GM19467 (cell line): ENCODE data around the gene GADD45A.

Experiments used
- ATAC-seq: cut with Tn5 transposase; IDR thresholded peaks from one replicate; pipeline ENCODE4 v1.9.1; 2021; ENCODE audit warnings: mild to moderate bottlenecking, moderate library complexity; ENCODE audit not compliant: unreplicated experiment

GADD45A gene

DNA sequence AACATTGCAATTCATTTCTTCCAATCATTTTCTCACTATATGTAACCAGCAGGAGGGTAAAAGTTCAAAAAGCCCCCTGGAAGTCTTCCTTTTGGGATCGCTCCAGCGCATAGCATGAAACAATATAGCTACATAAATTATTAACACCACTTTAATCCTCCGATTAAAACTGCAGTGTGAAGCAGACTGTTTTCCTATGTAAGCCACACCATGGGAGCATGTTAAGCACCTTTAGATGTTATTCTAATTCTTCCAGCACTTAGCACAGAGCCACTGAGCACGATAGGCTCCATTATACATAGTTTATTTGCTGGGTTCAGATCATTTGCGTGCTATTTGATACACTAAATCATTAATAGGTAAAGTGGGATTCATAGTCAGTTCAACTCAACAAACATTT lies 18.4 kb upstream of the GADD45A start:
- no peak for ATAC-seq

DNA sequence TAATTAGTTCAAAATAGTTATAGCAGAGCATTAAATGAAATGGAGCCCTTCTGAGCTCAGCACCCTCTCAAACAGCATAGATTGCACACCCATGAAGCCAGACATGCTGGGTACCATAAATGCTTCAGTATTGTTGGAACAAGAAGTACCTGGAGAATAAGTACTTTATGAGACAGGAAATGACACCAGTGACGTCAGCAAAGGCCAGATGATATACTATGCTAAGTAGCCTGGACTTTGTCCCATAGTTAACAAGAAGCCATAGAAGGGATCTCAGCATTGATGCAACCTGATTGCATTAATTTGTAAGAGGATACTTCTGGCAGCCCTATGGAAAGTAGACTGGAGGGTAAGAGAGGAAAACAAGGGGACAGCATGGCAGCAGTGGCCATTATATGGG lies 16.3 kb upstream of the GADD45A start:
- no peak for ATAC-seq

DNA sequence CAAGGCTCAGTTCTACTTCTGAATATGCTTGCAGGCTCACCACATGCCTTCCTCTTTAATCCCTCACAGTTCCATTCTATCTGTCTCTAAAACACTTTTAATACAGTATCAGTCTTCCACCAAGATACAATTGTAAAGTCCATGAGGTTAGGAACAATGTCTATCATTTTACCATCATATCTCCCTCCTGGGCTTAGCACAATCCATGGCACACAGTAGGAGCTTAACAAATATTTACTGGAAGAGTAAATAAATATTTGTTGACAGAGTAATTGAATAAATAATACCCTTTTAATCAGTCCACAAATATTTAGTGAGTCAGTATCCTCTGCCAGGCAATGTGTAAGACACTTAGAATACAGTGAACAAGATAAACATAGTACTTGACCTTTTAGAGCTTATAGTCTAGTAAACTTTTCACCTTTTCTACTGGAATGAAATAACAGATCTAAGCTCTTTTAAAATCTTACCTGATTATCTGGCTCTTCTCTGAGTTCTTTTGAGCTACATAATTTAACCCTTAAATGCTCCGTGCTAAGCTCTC lies 12.7 kb upstream of the GADD45A start:
- no peak for ATAC-seq

DNA sequence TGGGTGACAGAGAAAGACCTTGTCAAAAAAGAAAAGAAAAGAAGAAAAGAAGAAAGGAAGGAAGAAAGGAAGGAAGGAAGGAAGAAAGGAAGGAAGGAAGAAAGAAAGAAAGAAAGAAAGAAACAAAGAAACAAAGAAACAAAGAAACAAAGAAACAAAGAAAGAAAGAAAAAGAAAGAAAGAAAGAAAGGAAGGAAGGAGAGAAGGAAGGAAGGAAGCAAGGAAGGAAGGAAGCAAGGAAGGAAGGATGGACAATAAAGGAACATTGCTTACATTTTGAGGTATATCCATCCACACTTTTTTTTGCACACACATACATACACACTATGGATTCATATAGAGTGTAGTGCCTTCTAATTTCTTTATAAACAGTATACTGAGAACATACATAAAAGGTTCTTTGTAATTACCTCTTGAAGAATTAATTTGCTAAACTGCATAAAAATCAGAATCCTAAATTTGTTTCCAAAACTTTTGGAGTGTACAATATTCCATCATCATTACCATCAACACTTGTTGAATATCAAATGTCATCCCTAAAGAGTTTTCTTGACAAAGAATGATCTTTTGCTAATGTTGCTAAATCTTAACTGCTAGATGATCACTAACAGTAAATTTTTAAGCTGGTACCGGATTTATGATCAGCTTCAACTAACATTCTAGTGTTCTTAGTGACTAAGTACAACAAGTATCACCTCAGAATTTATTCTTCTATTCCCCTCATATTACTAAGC lies 11.4 kb upstream of the GADD45A start:
- ATAC-seq, result no peak

DNA sequence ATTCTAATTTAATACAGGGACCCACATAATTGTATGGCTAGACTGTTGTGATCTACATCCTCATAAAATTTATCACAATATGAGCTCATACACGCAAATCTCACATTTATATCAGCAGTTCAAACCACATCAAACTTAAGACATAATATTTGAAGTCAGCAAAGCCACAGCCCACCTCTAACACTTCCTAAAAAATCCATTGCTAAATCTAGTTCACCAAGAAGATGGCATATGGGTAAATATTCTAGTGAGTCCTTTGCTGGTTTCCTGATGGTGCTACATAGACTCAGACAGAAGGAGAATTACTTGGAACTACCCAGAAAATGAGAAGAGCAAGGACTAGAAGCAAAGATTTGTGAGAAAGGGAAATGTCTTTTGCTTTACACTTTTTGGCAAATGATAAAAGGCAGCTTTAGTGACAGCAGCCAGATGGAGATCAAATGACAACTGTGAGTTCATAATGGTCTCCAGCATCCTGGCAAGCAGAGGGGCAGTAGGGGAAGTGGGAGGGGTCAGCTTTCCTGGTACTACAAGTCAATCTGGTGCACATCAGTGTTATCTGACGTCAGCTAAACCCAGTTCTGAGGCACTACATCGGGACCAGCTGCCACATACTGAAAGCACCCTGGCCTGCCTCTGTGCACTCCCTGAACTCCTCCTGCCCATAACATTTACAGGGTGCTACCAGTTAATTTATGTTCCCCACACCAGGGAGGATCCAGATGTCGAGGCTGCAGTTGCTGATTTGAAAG lies 10.6 kb upstream of the GADD45A start:
- ATAC-seq, result no peak

DNA sequence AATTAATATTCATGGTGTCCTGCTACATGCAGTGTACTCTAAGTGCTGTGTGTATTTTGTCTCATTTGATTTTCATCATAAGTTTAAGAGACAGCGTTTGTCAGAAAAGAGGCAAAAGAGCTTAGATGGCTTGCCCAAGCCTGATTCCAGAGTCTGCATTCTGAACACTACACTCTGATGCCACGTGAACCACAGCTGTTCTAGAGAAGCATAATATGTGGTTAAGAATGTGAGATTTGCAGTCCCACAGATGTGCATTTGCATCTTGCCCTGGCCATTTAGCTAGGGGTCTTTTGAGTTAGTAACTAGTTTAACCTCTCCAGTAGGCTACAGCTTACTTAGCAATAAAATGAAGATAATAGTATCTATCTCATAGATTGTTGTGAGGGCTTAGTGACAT lies 9.2 kb upstream of the GADD45A start:
- peak; percentile 76 for ATAC-seq

DNA sequence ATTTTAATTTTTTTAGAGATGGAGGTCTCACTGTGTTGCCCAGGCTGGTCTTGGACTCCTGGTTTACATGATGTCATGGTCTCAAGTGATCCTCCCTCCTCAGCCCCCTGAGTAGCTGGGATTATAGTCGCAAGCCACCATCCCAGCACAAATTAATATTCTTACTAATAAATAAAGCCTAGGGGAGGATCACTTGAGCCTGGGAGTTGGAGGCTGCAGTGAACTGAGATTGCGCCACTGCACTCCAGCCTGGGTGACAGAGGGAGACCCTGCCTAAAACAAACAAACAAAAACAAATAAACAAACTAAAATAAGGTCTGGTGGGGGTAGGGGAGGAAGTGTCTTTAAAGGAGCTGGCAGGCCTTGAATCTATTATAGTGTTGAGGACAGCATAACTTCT lies 8.7 kb upstream of the GADD45A start:
- no peak for ATAC-seq

DNA sequence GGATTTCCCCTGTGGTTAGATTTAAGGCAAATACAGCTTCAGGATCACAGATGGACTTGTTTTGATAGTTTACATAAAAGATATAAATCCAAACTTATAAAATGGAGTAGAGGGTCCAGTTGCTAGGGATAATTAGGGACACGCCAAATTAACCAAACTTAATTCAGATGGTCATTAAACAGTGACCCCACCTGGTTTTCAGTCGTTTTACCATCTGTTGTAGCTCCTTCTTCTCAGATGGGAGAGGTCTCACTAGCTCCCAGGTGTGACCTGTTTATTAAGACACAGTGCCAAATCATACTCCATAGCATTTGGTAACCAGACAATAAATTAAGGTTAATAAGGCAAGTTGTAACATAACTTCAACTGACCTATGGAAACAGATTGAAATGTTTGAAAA lies 8.1 kb upstream of the GADD45A start:
- ATAC-seq, result no peak

DNA sequence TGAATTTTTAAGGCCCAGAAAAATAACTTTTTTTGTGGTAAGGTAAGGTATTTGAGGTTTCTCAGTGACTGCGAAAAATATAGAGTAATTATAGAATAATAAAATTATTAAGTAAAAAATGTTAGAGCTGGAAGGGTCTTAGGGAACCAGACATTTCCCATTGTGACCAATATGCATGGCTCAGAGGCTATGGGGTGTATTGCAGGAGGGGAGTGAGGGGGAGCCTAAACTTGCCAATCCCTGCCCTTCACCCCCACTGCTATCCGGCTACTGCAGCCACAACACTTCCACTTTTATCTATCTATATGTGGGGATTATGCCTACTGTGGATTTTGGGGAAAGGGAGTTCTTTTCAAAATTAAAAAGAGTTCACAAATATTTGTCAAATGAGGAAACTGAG lies 7.6 kb upstream of the GADD45A start:
- no peak for ATAC-seq

DNA sequence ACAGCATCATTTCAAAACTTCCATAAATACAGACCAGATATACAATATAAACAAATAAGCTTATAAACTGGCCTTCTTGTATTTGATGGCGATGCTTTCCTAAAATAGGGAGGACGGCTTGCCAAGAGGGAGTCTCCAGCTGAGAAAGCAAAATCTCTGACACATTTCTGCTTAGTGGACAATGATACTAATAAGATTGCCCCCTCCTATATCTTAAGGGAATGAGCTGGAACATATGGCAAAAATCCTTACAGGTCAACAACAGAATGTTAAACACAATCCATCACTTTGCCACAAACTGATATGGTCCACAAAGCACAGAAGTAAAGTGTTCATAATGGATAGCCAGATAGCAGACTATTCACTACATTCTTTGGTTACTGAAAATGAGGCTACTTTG lies 7.1 kb upstream of the GADD45A start:
- no peak for ATAC-seq

DNA sequence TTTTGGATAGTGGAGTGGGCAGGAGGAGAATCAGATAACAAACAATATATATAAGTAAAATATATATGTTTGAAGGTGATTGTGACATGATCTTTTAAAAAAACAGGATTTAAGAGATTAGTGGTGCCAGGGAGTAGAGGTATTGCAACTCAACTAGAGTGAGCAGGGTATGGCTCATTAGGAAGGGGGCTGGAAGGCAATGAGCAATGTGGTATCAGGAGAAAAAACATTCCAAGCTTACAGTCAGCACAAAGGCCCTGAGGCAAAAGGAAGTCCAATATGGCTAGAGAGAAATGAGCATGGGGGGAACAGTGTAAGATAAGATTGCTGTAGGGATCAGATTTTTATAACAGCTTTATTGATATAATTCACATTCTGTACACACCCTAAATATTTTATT lies 5.3 kb upstream of the GADD45A start:
- ATAC-seq, result no peak

DNA sequence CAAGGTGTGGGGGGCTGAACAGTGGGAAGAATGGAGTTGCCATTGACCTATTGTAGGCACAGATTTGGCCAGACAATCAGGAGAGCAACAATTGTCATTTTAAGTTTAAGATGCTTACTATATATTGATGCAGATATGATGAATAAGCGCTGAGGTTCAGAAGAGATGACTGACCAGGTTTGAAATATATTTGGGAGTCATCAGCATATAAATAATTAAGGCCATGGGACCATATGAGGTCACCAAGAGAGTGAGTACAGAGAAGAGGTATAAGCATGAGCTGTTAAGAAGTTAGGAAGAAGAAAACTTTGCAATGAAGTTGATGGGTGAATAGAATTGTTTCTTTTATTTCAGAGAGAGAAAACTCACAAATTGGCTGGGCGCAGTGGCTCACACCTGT lies 4.5 kb upstream of the GADD45A start:
- ATAC-seq, result no peak

DNA sequence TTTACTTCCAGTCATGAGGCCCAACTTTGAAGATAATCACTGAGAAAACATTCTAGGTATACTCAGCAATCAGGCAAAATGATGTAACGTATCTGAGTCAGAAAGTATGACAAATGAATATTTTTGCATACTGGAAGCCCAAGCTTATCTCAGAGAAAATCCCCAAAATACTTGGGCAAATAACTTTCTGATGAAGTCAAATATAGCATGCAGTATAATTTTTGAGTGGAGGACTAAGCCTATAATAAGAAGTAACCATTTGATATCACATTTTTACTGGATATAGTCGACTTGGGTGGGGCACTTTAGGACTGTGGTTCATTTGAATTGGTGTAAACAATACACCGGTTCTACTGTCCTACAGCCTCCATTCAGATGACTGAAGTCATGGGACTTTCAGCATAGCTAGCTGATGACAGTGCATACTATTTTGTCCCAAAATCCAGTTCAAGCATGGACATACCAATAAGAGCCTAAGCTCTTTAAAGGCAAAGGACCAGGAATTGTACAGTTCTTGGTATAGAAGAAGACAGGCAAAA lies 2.3 kb upstream of the GADD45A start:
- no peak for ATAC-seq

DNA sequence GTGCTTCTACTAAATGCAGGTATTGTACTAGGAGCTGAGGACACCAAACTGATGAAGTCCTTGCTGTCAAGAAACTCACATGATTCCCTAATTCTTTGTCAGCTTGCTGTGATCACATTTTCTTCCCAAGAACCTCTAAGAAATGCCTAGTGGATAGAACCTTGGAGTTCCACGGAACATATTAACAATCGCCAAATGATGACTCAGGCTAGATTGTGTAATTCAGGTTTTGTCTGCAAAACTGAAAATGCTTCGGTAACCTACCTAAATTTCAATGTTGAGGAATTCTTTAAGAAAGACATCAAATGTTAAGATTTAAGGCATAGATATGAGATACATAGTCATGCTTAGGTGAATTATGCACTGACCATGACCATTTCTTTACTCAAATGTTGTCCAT lies 1.7 kb upstream of the GADD45A start:
- ATAC-seq, result no peak

DNA sequence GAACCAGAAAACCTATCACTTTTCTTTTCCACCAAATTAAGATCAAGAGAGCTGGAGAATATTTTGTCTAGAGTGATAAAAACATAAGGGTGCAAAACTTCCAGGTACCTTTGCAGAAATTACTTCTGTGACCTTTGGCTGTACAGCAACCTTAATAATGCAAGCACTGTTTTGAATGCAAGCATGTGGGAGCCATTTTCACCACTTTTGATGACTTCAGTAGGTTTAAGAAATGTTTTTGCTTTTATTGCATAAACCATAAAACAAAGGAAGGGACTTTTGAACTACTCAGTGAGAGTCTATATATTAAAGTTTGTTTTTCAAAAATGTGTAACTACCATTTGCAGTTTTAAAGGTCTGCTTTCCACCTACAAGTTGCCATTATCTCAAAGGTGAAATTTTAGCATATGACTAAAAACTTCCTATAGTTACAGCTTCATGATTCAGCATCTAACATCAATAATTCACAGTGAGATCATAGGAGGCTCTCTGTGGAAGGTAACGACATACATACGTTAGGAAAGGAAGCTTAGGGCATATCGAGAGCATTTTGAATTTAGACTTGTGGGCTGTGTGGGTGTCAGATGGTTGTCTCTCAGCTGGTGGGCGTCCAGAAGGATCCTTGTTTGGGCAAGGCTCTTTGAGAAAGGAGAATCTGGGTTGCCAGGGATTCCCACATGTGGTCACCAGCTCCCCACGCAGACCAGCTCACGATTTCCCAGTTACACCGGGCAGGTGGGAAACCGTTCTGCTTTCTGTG lies 1.1 kb upstream of the GADD45A start:
- no peak for ATAC-seq

DNA sequence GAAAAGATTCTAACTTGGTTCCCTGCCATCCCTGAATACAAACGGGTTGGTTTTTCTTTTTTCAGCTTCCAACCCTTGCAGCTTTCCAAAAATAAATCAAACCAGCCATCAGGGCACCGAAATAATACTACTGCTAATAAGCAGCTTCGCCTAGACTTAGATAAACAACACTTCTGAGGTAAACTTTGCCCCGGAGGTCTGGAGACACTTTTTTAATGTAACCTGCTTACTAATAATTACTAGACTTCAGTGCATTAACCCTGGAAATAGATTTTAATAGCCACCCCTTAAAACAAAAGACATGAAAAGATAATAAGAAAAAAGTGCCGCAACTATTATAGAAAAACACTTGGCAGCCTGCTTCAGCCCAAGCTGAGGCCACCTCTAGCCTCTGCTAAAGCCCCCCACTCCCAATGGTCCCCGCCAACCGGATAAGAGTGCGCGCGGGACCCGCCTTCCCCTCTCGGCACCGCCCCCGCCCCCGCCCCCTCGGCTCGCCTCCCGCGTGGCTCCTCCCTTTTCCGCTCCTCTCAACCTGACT lies 405 bp upstream of the GADD45A start:
- ATAC-seq, result no peak

DNA sequence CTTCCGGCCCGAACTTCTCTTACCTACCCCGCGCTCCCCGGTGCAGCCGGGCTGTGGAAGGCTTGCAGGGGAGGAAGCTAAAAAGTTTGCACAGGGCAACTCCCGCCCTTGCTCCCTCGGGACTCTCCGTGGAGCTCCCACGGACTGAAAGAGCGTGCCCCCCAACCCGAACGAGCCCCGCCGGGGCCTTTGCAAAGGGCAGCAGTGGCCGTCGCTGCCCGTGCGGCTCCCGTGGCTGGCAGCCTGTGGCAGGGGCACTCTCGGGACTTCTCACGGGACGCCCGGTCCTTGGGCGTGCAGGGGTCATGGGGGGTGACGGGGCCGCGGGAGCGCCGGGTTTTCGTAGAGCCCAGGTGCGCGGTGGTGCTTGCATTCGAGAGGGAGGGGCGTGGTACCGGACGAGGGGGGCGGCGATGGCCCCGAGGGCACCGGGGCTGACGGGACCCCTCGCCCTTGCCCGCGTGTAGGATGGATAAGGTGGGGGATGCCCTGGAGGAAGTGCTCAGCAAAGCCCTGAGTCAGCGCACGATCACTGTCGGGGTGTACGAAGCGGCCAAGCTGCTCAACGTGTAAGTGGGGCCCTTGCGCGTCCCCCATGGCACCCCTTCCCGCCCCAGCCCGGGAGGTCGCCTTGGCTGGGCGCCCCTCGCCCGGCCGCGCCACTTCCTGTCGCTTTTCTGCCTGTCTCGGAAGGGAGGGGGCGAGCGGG lies 711 bp downstream of the GADD45A start:
- ATAC-seq, result peak; percentile 6

DNA sequence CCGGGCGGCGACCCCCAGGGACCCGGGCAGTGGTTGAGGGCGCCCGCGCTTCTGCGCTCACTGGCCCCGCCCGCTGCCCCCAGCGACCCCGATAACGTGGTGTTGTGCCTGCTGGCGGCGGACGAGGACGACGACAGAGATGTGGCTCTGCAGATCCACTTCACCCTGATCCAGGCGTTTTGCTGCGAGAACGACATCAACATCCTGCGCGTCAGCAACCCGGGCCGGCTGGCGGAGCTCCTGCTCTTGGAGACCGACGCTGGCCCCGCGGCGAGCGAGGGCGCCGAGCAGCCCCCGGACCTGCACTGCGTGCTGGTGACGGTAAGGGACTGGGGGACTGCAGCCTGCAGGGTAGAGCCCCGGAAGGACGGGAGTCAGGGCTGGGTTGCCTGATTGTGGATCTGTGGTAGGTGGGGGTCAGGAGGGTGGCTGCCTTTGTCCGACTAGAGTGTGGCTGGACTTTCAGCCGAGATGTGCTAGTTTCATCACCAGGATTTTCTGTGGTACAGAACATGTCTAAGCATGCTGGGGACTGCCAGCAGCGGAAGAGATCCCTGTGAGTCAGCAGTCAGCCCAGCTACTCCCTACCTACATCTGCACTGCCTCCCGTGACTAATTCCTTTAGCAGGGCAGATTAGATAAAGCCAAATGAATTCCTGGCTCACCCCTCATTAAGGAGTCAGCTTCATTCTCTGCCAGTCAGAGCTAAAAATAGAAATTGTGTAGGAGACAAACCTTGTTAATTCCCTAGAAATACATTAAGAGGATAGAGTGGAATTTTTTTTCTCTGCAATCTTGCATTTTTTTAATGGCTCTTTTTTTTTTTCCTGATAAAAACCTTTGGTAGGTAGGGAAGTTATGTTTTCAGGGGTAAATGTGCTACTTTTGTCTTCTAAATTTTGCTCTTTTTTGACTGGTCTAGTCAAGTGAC lies 1.5 kb downstream of the GADD45A start:
- no peak for ATAC-seq

DNA sequence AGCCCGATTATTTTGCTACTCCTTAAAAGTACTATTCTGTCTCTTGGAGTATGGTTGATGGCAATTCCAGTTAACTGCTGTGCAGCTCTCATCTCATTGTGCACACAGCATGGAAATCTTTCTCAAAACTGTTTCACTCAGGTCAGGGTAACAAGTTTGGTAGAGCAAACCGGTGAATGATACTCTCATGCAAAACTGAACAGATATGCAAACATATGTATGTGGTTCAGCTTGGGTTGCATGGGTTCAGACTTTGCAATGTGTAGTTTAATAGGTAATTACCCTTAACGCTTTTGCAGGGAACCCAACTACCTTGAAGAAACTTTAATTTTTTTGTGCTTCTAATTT lies 2.2 kb downstream of the GADD45A start:
- ATAC-seq, result no peak

DNA sequence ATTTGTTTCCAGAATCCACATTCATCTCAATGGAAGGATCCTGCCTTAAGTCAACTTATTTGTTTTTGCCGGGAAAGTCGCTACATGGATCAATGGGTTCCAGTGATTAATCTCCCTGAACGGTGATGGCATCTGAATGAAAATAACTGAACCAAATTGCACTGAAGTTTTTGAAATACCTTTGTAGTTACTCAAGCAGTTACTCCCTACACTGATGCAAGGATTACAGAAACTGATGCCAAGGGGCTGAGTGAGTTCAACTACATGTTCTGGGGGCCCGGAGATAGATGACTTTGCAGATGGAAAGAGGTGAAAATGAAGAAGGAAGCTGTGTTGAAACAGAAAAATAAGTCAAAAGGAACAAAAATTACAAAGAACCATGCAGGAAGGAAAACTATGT lies 2.6 kb downstream of the GADD45A start:
- no peak for ATAC-seq
